Fibroblast of pulmonary artery (primary cell): Measurements from ENCODE around the gene ZNF398.

ENCODE experiments used
- DNase-seq: peaks from one replicate; pipeline ENCODE4 v3.0.0-alpha.2; 2010; ENCODE audit warnings: low read depth
- H3K4me3 ChIP-seq: replicated peaks from 2 replicates; pipeline ENCODE4 v1.5.1; 2011; ENCODE audit warnings: low read depth, mild to moderate bottlenecking, control low read depth, low read length, moderate library complexity
- CTCF ChIP-seq: IDR thresholded peaks from 2 replicates; pipeline ENCODE4 v1.5.1; 2011; ENCODE audit warnings: mild to moderate bottlenecking, control low read depth, low read length, inconsistent platforms; ENCODE audit errors: missing control alignments

ZNF398 gene

DNA sequence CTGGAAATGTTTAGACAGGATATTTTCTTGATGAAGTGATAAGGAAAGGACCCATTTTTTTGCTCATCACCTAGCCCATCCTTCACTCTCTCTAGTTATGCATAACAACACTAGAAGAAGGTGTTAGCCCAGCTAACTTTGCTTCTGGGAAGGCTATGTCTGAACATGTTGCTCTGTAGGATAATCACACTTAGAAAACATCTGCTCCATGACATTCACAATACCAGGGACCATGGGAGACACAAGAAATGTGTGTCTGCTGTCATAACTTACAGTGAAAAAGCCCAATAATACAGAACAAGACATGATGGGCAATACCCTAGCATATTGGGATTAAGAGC, 34.2 kb downstream of the ZNF398 start:
- no peak overlapping the region for H3K4me3 ChIP-seq
- DNase-seq, result no peak
- no peak for TF ChIP-seq CTCF

GRCh38 chr7:149184274-149184673, 37.0 kb downstream of the ZNF398 start:
- DNase-seq, result no peak
- TF ChIP-seq CTCF, result no peak
- H3K4me3 ChIP-seq, result no peak overlapping the region

- H3K4me3 ChIP-seq, result no peak overlapping the region
- DNase-seq, result no peak
- TF ChIP-seq CTCF, result no peak
These were observed 41.0 kb downstream of the ZNF398 start for GRCh38 chr7:149188213-149188612.

- no peak overlapping the region for H3K4me3 ChIP-seq
- TF ChIP-seq CTCF, result no peak
- no peak for DNase-seq
These were observed 41.5 kb downstream of the ZNF398 start for GRCh38 chr7:149188637-149189259.

DNA sequence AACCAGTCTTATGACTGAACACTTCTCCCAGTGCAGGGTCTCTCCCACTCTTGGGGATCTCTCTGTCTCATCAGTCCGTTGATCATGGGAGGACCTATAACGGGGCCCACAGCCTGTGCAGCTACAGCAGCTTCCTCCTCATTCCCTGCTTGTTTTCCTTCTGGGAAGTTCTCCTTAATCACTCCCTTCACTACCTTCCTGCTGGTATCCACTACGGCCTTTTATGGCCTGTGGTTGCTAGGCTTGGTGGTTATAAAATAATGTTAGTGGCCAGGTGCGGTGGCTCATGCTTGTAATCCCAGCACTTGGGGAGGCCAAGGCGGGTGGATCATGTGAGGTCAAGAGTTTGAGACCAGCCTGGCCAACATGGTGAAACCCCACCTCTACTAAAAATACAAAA, 44.6 kb downstream of the ZNF398 start:
- TF ChIP-seq CTCF, result no peak
- H3K4me3 ChIP-seq, result no peak overlapping the region
- DNase-seq, result no peak

DNA sequence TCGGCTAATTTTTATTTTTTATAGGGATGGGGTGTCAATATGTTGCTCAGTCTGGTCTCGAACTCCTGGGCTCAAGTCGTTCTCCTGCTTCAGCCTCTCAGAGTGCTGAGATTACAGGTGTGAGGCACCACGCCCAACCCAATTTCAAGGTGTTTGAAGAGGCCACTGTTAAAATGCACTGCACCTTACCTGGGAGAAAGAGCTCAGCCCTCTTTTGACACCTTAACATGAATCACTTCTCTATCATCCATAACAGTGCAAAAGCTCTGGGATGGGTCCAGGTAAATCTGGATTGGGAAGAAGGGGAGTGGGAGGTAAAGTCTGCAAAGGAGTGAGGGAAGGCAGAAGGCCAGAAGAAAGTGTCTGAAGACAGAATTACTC, 47.5 kb downstream of the ZNF398 start:
- TF ChIP-seq CTCF, result no peak
- H3K4me3 ChIP-seq, result peak overlapping the region; percentile 82
- DNase-seq, result no peak
